ENCODE data around the gene SHOX.
"Not testable (repeated sequence)": the region's sequence is repeated elsewhere in the genome, so short reads cannot be mapped to it uniquely, and the experiment has no call there.

SHOX gene

GRCh38 chrX:621705-622503 is 8.7 kb upstream of the SHOX start:
- no peak for DNase-seq (ENCODE audit: low spot score)

- not testable (repeated sequence) for DNase-seq (ENCODE audit: low spot score)
Measured at GRCh38 chrX:622802-623201, 7.8 kb upstream of the SHOX start.

- DNase-seq (ENCODE audit: low spot score) = no peak
Measured at GRCh38 chrX:623268-623598, 7.4 kb upstream of the SHOX start.

GRCh38 chrX:623599-624315 is 6.8 kb upstream of the SHOX start:
- no peak for DNase-seq (ENCODE audit: low spot score)

- no peak for DNase-seq (ENCODE audit: low spot score)
Measured at GRCh38 chrX:625137-625691, 5.4 kb upstream of the SHOX start.

- DNase-seq (ENCODE audit: low spot score) = not testable (repeated sequence)
Measured at GRCh38 chrX:626047-626446, 4.5 kb upstream of the SHOX start.

- DNase-seq (ENCODE audit: low spot score) = no peak
Measured at GRCh38 chrX:626745-627509, 3.7 kb upstream of the SHOX start.

- DNase-seq (ENCODE audit: low spot score) = no peak
Measured at GRCh38 chrX:627510-627981, 3.0 kb upstream of the SHOX start.

GRCh38 chrX:627995-628394 is 2.6 kb upstream of the SHOX start:
- DNase-seq (ENCODE audit: low spot score) = no peak

GRCh38 chrX:629230-630006 is 1.2 kb upstream of the SHOX start:
- DNase-seq (ENCODE audit: low spot score) = no peak

GRCh38 chrX:630007-630611 is 482 bp upstream of the SHOX start:
- no peak for DNase-seq (ENCODE audit: low spot score)

GRCh38 chrX:631802-632365 is 1.3 kb downstream of the SHOX start:
- DNase-seq (ENCODE audit: low spot score) = no peak

- no peak for DNase-seq (ENCODE audit: low spot score)
Measured at GRCh38 chrX:632366-633042, 1.9 kb downstream of the SHOX start.

- DNase-seq (ENCODE audit: low spot score) = no peak
Measured at GRCh38 chrX:633043-633984, 2.7 kb downstream of the SHOX start.

- DNase-seq (ENCODE audit: low spot score) = no peak
Measured at GRCh38 chrX:633985-634958, 3.7 kb downstream of the SHOX start.

GRCh38 chrX:635428-636090 is 5.0 kb downstream of the SHOX start:
- DNase-seq (ENCODE audit: low spot score) = no peak

- DNase-seq (ENCODE audit: low spot score) = no peak
Measured at GRCh38 chrX:636981-637659, 6.5 kb downstream of the SHOX start.

All from HuH-7 (cell line).